Measurements from ENCODE around the gene SHISAL1. TPM values are rescaled to one million over a fixed set of nuclear protein-coding genes. Genes with fewer than 3 reads are reported as not detected.

The SHISAL1 gene
- total and polyA plus RNA-seq, 2 donors (not counting 3 experiments of a cell fraction or from before 2014, with no cell fraction given) = 0.01 to 0.07 TPM

DNA sequence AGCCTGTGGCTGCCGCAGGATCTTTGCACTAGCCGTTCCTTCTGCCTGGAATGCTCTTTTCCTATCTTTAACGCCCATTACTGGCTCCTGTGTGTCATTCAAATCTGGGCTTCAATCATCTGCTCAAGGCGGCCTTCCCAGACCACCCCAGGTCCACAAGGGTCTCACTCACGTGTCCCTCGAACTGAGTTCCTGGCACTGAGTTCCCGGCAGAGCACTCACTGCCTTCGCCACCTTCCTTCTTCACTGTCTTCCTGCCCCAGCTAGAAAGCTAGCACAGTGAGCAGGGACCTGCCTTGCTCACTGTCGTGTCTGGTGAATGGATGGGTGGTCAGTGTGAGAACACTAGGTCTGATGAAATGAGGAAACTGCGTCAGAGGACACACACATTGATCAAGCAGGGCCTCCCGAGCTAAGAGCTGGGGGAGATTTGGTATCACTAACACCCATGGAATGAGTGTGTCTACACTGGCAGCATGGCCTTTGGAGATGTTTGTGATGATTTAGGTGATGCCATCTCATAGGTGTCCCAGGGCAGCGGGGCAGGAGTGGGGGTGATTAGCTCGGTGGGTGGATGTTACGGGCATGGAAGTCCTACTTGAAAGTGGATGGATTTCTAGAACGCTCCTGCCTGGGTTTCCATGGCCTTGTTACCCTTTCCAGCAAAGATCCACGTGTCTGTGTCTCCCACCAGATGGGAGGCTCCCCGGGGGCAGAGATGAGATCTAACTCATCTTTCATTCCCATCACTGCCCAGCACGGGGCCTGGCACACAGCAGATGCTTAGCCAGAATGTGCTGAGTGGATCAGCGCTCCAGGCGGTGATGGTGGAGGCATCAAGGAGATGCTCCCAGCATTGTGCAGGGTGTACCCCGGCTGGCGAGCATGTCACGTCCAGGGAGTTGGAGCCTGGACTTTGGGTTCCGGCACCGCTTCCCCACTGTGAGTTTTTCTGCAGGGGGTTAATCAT is 64.5 kb downstream of the SHISAL1 start:
- ChIA-PET POLR2A (no interaction called here), CTCF (no interaction called here)
- Histone ChIP-seq H3K27me3 (ENCODE audit: control insufficient read depth in 2 of 2, insufficient read depth in 2 of 2, low read length in 2 of 2) (no peaks in the 10 kb centered on the region), H3K79me2 (ENCODE audit: control insufficient read depth, insufficient read depth, low read length) (no peaks in the 10 kb centered on the region), H3K36me3 (ENCODE audit: control insufficient read depth in 2 of 2, extremely low read depth in 1 of 2, insufficient read depth in 2 of 2, low read length in 2 of 2) (no peaks in the 10 kb centered on the region), H3K9me1 (replicated peaks; ENCODE audit: control insufficient read depth, extremely low read depth, insufficient read depth, low read length) (no peaks in the 10 kb centered on the region), H3K4me3 (replicated peaks in 1 of 3; ENCODE audit: insufficient read depth in 1 of 3, low read depth in 1 of 3, low read length in 3 of 3) (no peak overlapping the region), H3K27ac (ENCODE audit: insufficient read depth, low read depth, low read length) (no peak overlapping the region), H3K4me2 (ENCODE audit: insufficient read depth, low read length) (no peak overlapping the region), H3K9me3 (replicated peaks; ENCODE audit: control insufficient read depth, insufficient read depth, low read length) (no peaks in the 10 kb centered on the region), H2AFZ (ENCODE audit: low read depth, low read length) (no peak overlapping the region), H4K20me1 (replicated peaks; ENCODE audit: control insufficient read depth, extremely low read depth, insufficient read depth, low read length) (no peaks in the 10 kb centered on the region), H3K4me1 (ENCODE audit: control insufficient read depth, extremely low read depth, insufficient read depth, low read length) (no peaks in the 10 kb centered on the region), H3K9ac (replicated peaks; ENCODE audit: extremely low read depth, insufficient read depth, low read length) (no peak overlapping the region)
- no peak for TF ChIP-seq GATA2 (IDR thresholded peaks at IDR 0.05; ENCODE audit: insufficient read depth, insufficient read length, low read depth, low read length)
- dilution Hi-C loops (cut with MboI; ENCODE audit: extremely low pct_ligation_motif_present, low sequenced_read_pairs) (no loop called here), intact Hi-C loops (cut with micrococcal nuclease) (no loop called here)
- BruUV-seq (replicated peaks) = no TSS peak
- FAIRE-seq (no peak), DNase-seq (ENCODE audit: low read depth, low spot score) (no peak)

DNA sequence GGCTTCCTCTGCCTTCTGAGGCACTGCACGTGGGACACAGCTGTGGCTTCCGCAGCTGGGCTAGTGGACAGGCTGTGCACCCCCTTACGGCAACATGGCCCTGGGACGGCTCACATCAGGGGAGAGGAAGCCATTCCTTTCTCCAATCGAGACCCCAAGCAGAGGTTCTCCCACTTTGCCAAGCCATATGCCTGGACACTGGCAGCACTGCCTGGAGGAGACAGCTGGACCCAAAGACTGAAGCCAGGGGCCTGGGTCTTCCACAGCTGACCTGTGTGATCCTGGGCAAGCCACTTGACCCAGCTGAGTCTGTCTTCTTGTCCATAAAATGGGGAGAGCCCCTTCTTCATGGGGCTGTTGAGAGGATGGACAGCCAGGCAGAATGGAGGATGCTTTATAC is 65.4 kb downstream of the SHISAL1 start:
- H3K9me1 ChIP-seq (replicated peaks; ENCODE audit: control insufficient read depth, extremely low read depth, insufficient read depth, low read length) = no peaks in the 10 kb centered on the region
- no TSS peak for BruUV-seq (replicated peaks)
- H3K36me3 ChIP-seq (ENCODE audit: control insufficient read depth in 2 of 2, extremely low read depth in 1 of 2, insufficient read depth in 2 of 2, low read length in 2 of 2) = no peaks in the 10 kb centered on the region
- ChIA-PET CTCF (no interaction called here), POLR2A (no interaction called here)
- no peak overlapping the region for H3K9ac ChIP-seq (replicated peaks; ENCODE audit: extremely low read depth, insufficient read depth, low read length)
- no peak for DNase-seq (ENCODE audit: low read depth, low spot score)
- H3K4me3 ChIP-seq (replicated peaks in 1 of 3; ENCODE audit: insufficient read depth in 1 of 3, low read depth in 1 of 3, low read length in 3 of 3) = no peak overlapping the region
- intact Hi-C loops (cut with micrococcal nuclease) = no loop called here
- dilution Hi-C loops (cut with MboI; ENCODE audit: extremely low pct_ligation_motif_present, low sequenced_read_pairs) = no loop called here
- no peak for FAIRE-seq
- no peak overlapping the region for H2AFZ ChIP-seq (ENCODE audit: low read depth, low read length)
- H3K4me1 ChIP-seq (ENCODE audit: control insufficient read depth, extremely low read depth, insufficient read depth, low read length) = no peaks in the 10 kb centered on the region
- no peak overlapping the region for H3K4me2 ChIP-seq (ENCODE audit: insufficient read depth, low read length)
- H3K27me3 ChIP-seq (ENCODE audit: control insufficient read depth in 2 of 2, insufficient read depth in 2 of 2, low read length in 2 of 2) = no peaks in the 10 kb centered on the region
- H3K9me3 ChIP-seq (replicated peaks; ENCODE audit: control insufficient read depth, insufficient read depth, low read length) = no peaks in the 10 kb centered on the region
- H4K20me1 ChIP-seq (replicated peaks; ENCODE audit: control insufficient read depth, extremely low read depth, insufficient read depth, low read length) = no peaks in the 10 kb centered on the region
- no peak overlapping the region for H3K27ac ChIP-seq (ENCODE audit: insufficient read depth, low read depth, low read length)
- TF ChIP-seq, protein P1, sequence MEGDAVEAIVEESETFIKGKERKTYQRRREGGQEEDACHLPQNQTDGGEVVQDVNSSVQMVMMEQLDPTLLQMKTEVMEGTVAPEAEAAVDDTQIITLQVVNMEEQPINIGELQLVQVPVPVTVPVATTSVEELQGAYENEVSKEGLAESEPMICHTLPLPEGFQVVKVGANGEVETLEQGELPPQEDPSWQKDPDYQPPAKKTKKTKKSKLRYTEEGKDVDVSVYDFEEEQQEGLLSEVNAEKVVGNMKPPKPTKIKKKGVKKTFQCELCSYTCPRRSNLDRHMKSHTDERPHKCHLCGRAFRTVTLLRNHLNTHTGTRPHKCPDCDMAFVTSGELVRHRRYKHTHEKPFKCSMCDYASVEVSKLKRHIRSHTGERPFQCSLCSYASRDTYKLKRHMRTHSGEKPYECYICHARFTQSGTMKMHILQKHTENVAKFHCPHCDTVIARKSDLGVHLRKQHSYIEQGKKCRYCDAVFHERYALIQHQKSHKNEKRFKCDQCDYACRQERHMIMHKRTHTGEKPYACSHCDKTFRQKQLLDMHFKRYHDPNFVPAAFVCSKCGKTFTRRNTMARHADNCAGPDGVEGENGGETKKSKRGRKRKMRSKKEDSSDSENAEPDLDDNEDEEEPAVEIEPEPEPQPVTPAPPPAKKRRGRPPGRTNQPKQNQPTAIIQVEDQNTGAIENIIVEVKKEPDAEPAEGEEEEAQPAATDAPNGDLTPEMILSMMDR (IDR thresholded peaks at IDR 0.05; ENCODE audit: extremely low read depth in 1 of 2, insufficient read depth in 1 of 2, low read depth in 1 of 2, low read length in 2 of 2) = no peak
- TF ChIP-seq MYC (IDR thresholded peaks at IDR 0.05; ENCODE audit: low read depth, low read length) (no peak), EZH2 (IDR thresholded peaks at IDR 0.05; ENCODE audit: borderline replicate concordance, low read depth, low read length, severe bottlenecking) (no peak), GATA2 (IDR thresholded peaks at IDR 0.05; ENCODE audit: insufficient read depth, insufficient read length, low read depth, low read length) (no peak), POLR2AphosphoS5 (IDR thresholded peaks at IDR 0.05; ENCODE audit: insufficient read depth, low read depth, low read length) (no peak)
- no peaks in the 10 kb centered on the region for H3K79me2 ChIP-seq (ENCODE audit: control insufficient read depth, insufficient read depth, low read length)
